Measurements from ENCODE around the gene HPCA. TPM values are rescaled to one million over a fixed set of nuclear protein-coding genes. Genes with fewer than 3 reads are reported as not detected.

Gene HPCA
- polyA plus RNA-seq, 1 experiment, result 0.06 TPM

DNA sequence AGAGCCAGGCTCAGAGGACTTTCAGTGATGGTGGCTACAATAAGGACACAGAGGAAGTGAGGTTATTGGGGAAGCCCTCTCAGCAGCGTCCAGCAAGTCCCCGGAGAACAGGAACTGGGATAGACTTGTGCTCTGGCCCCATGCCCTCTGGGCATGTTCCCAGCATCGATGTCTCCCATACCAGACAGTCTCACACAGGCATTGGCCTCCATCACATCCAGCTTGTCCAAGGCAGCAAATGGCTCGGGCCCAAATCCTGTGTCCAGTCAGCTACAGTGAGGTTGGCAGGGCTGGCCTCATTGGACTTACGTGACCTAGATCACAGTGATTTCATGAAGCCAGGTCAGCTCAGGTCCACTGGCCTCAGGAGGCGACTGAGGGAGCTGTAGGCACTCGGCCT, 34.5 kb downstream of the HPCA start:
- Histone ChIP-seq H3K27ac (ENCODE audit: low read depth, low read length) (no peak overlapping the region), H3K27me3 (ENCODE audit: control insufficient read depth, insufficient read depth, low read length) (no peaks in the 10 kb centered on the region), H3K4me3 (ENCODE audit: low read depth, low read length) (no peak overlapping the region), H3K9me3 (ENCODE audit: control insufficient read depth, insufficient read depth, low read length) (no peaks in the 10 kb centered on the region)
- ChIA-PET CTCF (interaction anchor here (2.6 kb wide), 1 partner anchor 13 kb away, joined by 11 read pairs; no protein-coding TSS in a partner anchor), POLR2A (no interaction called here)
- TF ChIP-seq, protein P1, sequence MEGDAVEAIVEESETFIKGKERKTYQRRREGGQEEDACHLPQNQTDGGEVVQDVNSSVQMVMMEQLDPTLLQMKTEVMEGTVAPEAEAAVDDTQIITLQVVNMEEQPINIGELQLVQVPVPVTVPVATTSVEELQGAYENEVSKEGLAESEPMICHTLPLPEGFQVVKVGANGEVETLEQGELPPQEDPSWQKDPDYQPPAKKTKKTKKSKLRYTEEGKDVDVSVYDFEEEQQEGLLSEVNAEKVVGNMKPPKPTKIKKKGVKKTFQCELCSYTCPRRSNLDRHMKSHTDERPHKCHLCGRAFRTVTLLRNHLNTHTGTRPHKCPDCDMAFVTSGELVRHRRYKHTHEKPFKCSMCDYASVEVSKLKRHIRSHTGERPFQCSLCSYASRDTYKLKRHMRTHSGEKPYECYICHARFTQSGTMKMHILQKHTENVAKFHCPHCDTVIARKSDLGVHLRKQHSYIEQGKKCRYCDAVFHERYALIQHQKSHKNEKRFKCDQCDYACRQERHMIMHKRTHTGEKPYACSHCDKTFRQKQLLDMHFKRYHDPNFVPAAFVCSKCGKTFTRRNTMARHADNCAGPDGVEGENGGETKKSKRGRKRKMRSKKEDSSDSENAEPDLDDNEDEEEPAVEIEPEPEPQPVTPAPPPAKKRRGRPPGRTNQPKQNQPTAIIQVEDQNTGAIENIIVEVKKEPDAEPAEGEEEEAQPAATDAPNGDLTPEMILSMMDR (IDR thresholded peaks at IDR 0.05; ENCODE audit: low read depth, low read length), result no peak
- no peak for DNase-seq (ENCODE audit: low read depth, low spot score)

DNA sequence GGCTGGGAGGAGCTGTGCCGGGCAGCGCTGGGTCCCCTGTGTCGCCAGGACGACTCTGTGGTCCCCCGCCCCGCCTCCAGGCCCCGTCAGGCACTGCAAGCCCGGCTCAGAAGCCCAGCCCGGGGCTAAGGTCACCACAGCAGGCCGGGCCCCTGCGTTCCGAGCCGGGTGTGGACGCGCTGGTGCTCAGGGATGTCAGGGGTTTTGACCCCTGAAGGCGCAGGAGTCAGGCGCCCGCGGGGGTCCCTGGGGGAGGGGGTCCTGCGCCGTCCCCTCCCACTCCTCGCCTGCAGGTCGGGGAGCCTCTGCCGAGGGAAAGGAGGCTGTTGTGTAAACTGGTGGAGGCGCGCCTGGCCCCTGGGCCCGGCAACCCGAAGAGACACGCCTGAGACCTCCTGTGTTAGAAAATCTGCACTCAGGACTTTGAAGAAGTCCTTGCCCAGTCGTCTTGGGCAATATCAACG, 38.6 kb downstream of the HPCA start:
- H3K9me3 ChIP-seq (ENCODE audit: control insufficient read depth, insufficient read depth, low read length), result no peaks in the 10 kb centered on the region
- peaks cover 2% of the 10 kb centered on the region for H3K27me3 ChIP-seq (ENCODE audit: control insufficient read depth, insufficient read depth, low read length)
- H3K27ac ChIP-seq (ENCODE audit: low read depth, low read length), result no peak overlapping the region
- no peak overlapping the region for H3K4me3 ChIP-seq (ENCODE audit: low read depth, low read length)
- no peak for DNase-seq (ENCODE audit: low read depth, low spot score)
- POLR2A ChIA-PET, result no interaction called here
- CTCF ChIA-PET, result interaction anchor here (0.6 to 0.9 kb wide), 2 partner anchors 48 to 49 kb away, joined by 3 read pairs; no protein-coding TSS in a partner anchor
- TF ChIP-seq, protein P1 (IDR thresholded peaks at IDR 0.05; ENCODE audit: low read depth, low read length), result no peak

DNA sequence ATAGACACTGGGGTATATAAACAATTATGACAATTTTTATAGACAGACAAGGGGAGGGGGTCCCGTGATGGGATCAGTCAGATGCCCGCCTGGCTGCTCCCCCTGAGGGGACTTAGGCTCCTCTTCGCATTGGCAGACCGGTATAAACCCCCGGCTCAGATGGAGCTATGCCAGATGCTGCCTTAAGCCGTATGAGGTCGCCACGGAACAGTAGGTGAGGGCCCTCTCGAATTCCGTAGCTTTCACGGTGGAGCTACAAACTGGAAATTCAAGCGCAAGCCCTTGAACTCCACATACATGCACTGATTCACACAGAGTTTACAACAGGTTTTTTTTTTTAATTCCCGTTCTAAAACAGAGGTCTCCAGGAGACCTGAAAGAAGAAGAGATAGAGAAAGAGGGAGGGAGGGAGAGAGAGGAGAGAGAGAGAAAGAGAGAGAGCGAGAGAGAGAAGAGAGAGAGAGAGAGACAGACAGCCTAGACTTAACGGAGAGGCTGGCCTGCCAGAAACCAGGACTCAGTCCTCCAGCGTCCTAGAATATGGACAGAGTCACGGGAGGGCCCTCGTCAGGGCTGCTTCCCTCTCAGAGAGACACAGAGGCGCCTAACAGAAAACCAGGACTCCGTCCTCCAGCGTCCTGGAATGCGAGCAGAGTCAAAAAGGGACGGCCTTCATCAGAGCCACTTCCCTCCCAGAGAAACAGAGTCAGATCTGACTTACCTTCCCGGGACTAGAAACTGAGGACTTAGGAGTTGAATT, 39.3 kb downstream of the HPCA start:
- Histone ChIP-seq H3K27ac (ENCODE audit: low read depth, low read length) (no peak overlapping the region), H3K27me3 (ENCODE audit: control insufficient read depth, insufficient read depth, low read length) (peaks cover 2% of the 10 kb centered on the region), H3K4me3 (ENCODE audit: low read depth, low read length) (no peak overlapping the region), H3K9me3 (ENCODE audit: control insufficient read depth, insufficient read depth, low read length) (no peaks in the 10 kb centered on the region)
- CTCF ChIA-PET, result interaction anchor here (0.6 to 0.9 kb wide), 3 partner anchors 48 to 138 kb away, joined by 3 to 4 read pairs (median 3); no protein-coding TSS in a partner anchor
- TF ChIP-seq, protein P1 (IDR thresholded peaks at IDR 0.05; ENCODE audit: low read depth, low read length), result no peak
- POLR2A ChIA-PET, result interaction anchor here (0.6 kb wide), 1 partner anchor 14 kb away, joined by 6 read pairs; no protein-coding TSS in a partner anchor
- DNase-seq (ENCODE audit: low read depth, low spot score), result no peak

DNA sequence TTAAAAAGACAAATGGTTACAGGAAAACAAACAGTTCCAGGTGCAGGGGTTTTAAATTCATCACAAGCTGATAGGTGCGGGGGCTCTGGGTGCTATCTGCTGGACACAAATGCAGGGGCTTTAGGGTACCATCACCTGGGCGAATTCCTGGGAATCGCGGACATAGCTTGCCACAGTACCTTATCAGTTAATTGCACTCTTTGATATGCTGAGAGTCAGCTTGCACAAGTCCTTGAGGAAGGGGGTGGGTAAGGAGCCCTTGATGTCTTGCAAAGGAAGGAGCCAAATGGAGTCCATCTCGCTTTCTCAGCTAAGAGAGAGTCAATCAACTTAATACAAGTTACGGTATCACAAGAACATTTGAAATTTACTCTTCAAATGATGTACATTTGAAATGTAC, 40.3 kb downstream of the HPCA start:
- Histone ChIP-seq H3K9me3 (ENCODE audit: control insufficient read depth, insufficient read depth, low read length) (no peaks in the 10 kb centered on the region), H3K4me3 (ENCODE audit: low read depth, low read length) (no peak overlapping the region), H3K27ac (ENCODE audit: low read depth, low read length) (no peak overlapping the region), H3K27me3 (ENCODE audit: control insufficient read depth, insufficient read depth, low read length) (peaks cover 2% of the 10 kb centered on the region)
- TF ChIP-seq, protein P1 (IDR thresholded peaks at IDR 0.05; ENCODE audit: low read depth, low read length), result no peak
- no peak for DNase-seq (ENCODE audit: low read depth, low spot score)
- CTCF ChIA-PET, result interaction anchor here (0.6 kb wide), 1 partner anchor 137 kb away, joined by 4 read pairs; no protein-coding TSS in a partner anchor
- POLR2A ChIA-PET, result interaction anchor here (0.6 kb wide), 1 partner anchor 13 kb away, joined by 6 read pairs; no protein-coding TSS in a partner anchor

DNA sequence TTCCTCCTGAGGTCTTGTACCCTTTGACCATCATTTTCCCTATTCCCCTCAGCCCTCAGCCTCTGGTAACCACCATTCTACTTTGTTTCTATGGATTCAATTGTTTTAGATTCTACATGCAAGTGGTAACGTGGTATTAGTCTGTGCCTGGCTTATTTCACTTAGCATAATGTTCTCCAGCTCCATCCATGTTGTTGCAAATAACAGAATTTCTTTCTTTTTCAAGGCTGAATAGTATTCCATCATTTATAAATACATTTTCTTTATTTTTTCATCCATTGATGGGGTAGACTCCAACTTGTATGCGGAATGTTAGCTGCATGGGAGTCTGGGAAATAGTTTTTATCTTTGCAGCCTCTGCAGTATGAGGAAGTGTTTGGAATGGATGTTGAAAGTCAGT, 41.1 kb downstream of the HPCA start:
- POLR2A ChIA-PET, result no interaction called here
- TF ChIP-seq, protein P1 (IDR thresholded peaks at IDR 0.05; ENCODE audit: low read depth, low read length), result no peak
- peaks cover 2% of the 10 kb centered on the region for H3K27me3 ChIP-seq (ENCODE audit: control insufficient read depth, insufficient read depth, low read length)
- no peak overlapping the region for H3K4me3 ChIP-seq (ENCODE audit: low read depth, low read length)
- DNase-seq (ENCODE audit: low read depth, low spot score), result no peak
- H3K27ac ChIP-seq (ENCODE audit: low read depth, low read length), result no peak overlapping the region
- no peaks in the 10 kb centered on the region for H3K9me3 ChIP-seq (ENCODE audit: control insufficient read depth, insufficient read depth, low read length)
- CTCF ChIA-PET, result interaction anchor here (1.2 kb wide), 1 partner anchor 159 kb away, joined by 3 read pairs; no protein-coding TSS in a partner anchor

Data from AG04450 (cell line).